Neural crest cell (in vitro differentiated cells): ENCODE data around the gene GET3. TPM values are rescaled to one million over a fixed set of nuclear protein-coding genes. Genes with fewer than 3 reads are reported as not detected.

ENCODE experiments used
- DNase-seq: peaks from one replicate; pipeline ENCODE4 v3.0.0; 2021; ENCODE audit warnings: low read depth, mixed read lengths, low spot score
- H3K27ac Mint-ChIP-seq: one replicate; pipeline ENCODE4 v1.8.0; 2021; ENCODE audit warnings: mild to moderate bottlenecking, mixed read lengths; ENCODE audit not compliant: unreplicated experiment
- H3K27me3 Mint-ChIP-seq: 2 replicates; pipeline ENCODE4 v1.8.0; 2021; ENCODE audit warnings: low read depth, mild to moderate bottlenecking, mixed read lengths
- H3K36me3 Mint-ChIP-seq: 2 replicates; pipeline ENCODE4 v1.8.0; 2021; ENCODE audit warnings: low read depth, mild to moderate bottlenecking, mixed read lengths
- H3K4me1 Mint-ChIP-seq: 2 replicates; pipeline ENCODE4 v1.8.0; 2021; ENCODE audit warnings: mixed read lengths
- H3K4me3 Mint-ChIP-seq: one replicate; pipeline ENCODE4 v1.8.0; 2021; ENCODE audit warnings: mild to moderate bottlenecking, mixed read lengths
- H3K9me3 Mint-ChIP-seq: 2 replicates; pipeline ENCODE4 v1.8.0; 2021; ENCODE audit warnings: mixed read lengths
- long read RNA-seq: library from polyadenylated mRNA; unstranded; transcript quantifications from one replicate; pipeline ENCODE4 v2.0.0, GENCODE V29; 2020
- total RNA-seq: library from RNA; stranded (reverse); gene quantifications from 2 replicates; pipeline ENCODE4 v1.2.1, GENCODE V29; 2021
- TF ChIP-seq, protein P1 (sequence below): fragments of 200-600 bp; sonication (generic); conservative IDR thresholded peaks from 2 replicates; pipeline ENCODE4 v1.5.0; 2021; ENCODE audit warnings: antibody characterized with exemption, mild to moderate bottlenecking

GET3 gene
- 72.5 and 75.9 TPM in 2 replicates for total RNA-seq
- long read RNA-seq, partial matches to known transcripts: 0 of 1 reads
- long read RNA-seq, other reads (novel, unspliced or antisense): 0 of 1 reads

DNA sequence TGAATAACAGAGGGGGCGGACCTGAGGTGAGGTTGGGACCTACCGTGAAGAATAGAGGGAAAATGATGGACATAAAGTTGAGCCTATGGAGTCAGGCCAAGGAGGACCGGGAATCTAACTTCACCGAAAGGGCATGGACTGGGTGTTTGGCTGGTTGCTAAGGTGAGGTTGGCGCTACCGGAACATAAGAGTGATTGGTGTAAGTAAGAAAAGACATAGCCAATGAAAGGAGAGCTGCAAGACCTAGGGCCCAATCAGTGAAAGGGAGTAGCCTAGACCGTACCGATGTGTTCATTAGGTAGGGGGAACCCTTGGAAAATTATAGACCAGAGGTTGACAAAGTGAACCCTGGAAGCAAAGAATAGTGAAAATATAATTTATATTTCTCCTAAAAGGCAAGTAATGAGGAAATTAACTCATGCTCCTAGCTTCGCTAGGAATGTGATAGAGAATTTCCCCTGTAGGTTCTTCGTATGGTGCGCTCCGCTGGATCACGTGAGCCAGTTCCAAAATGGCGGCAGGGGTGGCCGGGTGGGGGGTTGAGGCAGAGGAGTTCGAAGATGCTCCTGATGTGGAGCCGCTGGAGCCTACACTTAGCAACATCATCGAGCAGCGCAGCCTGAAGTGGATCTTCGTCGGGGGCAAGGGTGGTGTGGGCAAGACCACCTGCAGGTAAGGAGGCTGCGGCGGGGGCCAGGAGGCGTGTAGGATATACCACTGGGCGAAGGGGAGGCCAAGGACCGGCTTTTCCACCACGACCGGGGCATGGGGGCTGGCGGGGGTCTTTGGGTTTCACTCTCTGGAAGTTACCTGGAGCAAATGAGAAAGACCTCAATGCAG, at the start of gene GET3:
GET3 (plus strand) TSS at position 503 of the 840 bp plus-strand sequence; CDS start at position 512, 9 bp downstream.
- H3K36me3 Mint-ChIP-seq: peaks cover 16% of the 10 kb centered on the region
- TF ChIP-seq, protein P1, sequence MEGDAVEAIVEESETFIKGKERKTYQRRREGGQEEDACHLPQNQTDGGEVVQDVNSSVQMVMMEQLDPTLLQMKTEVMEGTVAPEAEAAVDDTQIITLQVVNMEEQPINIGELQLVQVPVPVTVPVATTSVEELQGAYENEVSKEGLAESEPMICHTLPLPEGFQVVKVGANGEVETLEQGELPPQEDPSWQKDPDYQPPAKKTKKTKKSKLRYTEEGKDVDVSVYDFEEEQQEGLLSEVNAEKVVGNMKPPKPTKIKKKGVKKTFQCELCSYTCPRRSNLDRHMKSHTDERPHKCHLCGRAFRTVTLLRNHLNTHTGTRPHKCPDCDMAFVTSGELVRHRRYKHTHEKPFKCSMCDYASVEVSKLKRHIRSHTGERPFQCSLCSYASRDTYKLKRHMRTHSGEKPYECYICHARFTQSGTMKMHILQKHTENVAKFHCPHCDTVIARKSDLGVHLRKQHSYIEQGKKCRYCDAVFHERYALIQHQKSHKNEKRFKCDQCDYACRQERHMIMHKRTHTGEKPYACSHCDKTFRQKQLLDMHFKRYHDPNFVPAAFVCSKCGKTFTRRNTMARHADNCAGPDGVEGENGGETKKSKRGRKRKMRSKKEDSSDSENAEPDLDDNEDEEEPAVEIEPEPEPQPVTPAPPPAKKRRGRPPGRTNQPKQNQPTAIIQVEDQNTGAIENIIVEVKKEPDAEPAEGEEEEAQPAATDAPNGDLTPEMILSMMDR: no peak
- H3K9me3 Mint-ChIP-seq: no peaks in the 10 kb centered on the region
- H3K4me3 Mint-ChIP-seq: peak within 1 kb of the TSS; percentile 94
- peaks cover 37% of the 10 kb centered on the region for H3K4me1 Mint-ChIP-seq
- H3K27ac Mint-ChIP-seq: peak within 1 kb of the TSS; percentile 99
- peaks cover 5% of the 10 kb centered on the region for H3K27me3 Mint-ChIP-seq
- DNase-seq: peak; percentile 71

DNA sequence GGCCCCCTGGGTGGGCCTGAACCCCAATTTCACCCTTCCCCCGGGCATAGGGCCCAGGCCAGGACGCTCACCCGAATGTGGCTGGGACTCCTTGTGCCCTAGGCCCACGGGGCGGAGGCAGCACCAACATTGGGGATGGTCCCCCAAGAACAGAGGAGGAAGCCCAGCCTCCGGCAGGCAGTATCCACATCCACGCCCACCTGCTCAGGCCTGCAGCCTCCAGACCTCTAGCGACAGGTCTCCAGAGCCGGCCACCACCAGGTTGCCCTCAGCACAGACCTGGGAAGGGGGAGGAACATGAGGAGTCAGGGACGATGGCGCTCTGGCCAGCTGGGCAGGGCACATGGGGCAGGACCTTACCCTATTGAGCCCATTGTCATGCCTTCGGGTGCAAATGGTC, 48.3 kb upstream of the GET3 start:
- Mint-ChIP-seq H3K4me3 (no peak overlapping the region), H3K4me1 (no peaks in the 10 kb centered on the region), H3K36me3 (no peaks in the 10 kb centered on the region), H3K9me3 (no peaks in the 10 kb centered on the region), H3K27me3 (no peaks in the 10 kb centered on the region), H3K27ac (no peak overlapping the region)
- TF ChIP-seq, protein P1: no peak
- no peak for DNase-seq

DNA sequence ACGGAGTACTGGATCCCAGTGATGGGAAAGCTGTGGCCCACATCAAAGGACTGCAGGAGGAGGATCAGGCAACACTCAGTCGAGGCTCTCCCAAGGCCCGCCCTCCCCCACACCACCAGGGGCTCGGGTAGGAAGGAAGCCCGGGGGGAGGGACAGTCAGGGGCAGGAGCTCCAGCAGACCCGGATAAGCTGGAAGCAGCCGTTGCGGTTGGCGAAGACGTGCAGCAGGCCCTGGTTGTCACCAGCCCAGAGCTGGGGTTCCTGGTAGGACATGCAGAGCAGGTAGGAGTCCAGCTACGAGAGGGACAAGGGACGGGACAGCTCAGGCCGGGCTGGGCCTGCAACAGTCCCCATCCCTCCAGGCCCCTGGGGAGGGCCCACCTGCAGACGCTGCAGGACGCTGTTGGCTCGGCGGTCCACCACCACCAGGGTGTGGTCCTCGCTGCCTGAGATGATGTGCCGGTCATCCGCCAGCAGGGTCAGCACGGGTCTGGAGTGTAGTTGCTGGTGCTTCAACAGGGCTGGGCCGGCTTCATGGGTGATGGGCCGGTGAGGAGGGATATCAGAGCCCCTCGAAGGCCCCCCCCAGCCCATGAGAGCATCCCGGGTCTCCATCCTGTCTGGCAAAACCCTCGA, 47.6 kb upstream of the GET3 start:
- H3K4me1 Mint-ChIP-seq: no peaks in the 10 kb centered on the region
- TF ChIP-seq, protein P1: no peak
- no peak overlapping the region for H3K4me3 Mint-ChIP-seq
- no peaks in the 10 kb centered on the region for H3K36me3 Mint-ChIP-seq
- no peaks in the 10 kb centered on the region for H3K27me3 Mint-ChIP-seq
- no peak overlapping the region for H3K27ac Mint-ChIP-seq
- DNase-seq: no peak
- no peaks in the 10 kb centered on the region for H3K9me3 Mint-ChIP-seq

DNA sequence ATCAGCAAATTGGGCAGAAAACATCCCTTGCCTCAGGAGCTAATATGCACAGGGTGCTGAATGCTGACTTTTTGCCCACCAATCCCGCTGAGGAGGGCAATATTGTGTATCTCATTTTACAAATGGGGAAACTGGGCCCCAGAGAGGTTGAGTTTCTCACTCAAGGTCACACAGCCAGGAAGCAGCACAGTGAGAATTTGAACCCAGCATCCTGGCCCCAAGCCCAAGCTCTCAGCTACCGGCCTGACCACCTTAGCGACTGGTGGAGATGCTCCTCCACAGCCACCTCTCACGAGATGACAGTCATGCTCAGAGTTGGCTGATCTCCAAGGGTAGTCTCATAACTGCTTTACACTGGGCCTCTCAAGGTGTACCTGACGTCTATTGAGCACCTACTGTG, 44.3 kb upstream of the GET3 start:
- Mint-ChIP-seq H3K27me3 (peaks cover 6% of the 10 kb centered on the region), H3K4me3 (peak overlapping the region; percentile 12), H3K27ac (no peak overlapping the region), H3K36me3 (no peaks in the 10 kb centered on the region), H3K9me3 (no peaks in the 10 kb centered on the region), H3K4me1 (peaks cover 8% of the 10 kb centered on the region)
- DNase-seq: no peak
- TF ChIP-seq, protein P1: no peak

DNA sequence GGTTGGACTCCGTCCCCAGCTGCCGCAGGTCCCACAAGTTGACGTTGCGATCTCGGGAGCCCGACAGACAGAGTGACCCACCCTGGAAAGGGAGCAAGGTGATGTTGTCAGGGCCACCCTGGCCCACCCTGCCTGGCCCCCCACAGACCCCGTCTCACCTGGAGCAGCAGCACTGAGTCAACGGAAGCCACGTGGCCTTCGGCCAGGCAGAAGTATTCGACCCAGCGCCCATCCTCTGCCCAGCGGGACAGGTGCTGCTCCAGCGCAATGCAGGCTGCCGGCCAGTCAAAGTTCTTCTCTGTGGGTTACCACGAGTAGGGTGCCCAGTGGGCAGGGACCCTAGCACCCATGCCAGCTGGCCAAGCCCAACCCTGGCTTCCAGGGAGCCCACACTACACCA, 42.7 kb upstream of the GET3 start:
- Mint-ChIP-seq H3K27me3 (peaks cover 6% of the 10 kb centered on the region), H3K27ac (no peak overlapping the region), H3K9me3 (no peaks in the 10 kb centered on the region), H3K36me3 (no peaks in the 10 kb centered on the region), H3K4me1 (peaks cover 12% of the 10 kb centered on the region), H3K4me3 (peak overlapping the region; percentile 73)
- DNase-seq: no peak
- TF ChIP-seq, protein P1: no peak
